ENCODE results near the gene EBF3. TPM values are rescaled to one million over a fixed set of nuclear protein-coding genes. Genes with fewer than 3 reads are reported as not detected.

Gene EBF3
- total RNA-seq, 2 experiments from 2014 or later = not detected

DNA sequence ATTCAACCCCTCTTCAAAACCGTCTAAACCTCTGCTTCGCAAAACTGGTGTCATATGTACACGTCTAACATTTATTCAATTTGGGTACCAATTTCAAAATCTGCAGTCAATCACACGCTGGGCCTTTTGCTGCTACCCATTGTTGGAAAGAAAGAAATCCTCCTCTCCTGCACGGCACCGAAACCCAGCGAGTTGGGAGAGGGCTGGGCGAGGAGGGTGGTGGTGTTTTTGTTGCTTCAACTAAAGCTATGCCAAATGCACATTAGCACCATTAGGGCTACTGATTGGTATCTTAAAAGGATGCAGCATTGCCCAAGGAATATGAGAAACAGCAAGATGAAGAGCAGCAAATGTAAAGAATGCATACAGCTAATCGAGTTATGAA, 7.8 kb downstream of the EBF3 start:
- peaks cover 10% of the 10 kb centered on the region for H3K4me1 ChIP-seq (ENCODE audit: insufficient read depth, low read length)
- no peaks in the 10 kb centered on the region for H3K36me3 Mint-ChIP-seq (ENCODE audit: low read depth)
- ATAC-seq (ENCODE audit: poor library complexity) (no peak), DNase-seq (no peak)
- no peak for TF ChIP-seq CTCF (IDR thresholded peaks at IDR 0.05)
- no peak overlapping the region for H3K4me3 ChIP-seq (ENCODE audit: low read length)
- no peaks in the 10 kb centered on the region for H3K9me3 Mint-ChIP-seq
- H3K27ac Mint-ChIP-seq = no peak overlapping the region
- no peak overlapping the region for H3K27ac ChIP-seq (ENCODE audit: low read depth in 1 of 2, low read length in 2 of 2)
- H3K36me3 ChIP-seq (ENCODE audit: insufficient read depth, low read length) = no peaks in the 10 kb centered on the region
- intact Hi-C loops (cut with DNase I, micrococcal nuclease) = loop anchor here in 1 of 2 experiments (10.0 kb wide), 1 partner anchor 159 kb away; the partner anchor contains the start of gene C10orf143
- ChIA-PET CTCF (interaction anchor here (1.7 to 2.3 kb wide), 2 partner anchors 15 to 153 kb away, joined by 4 to 5 read pairs; no protein-coding TSS in a partner anchor), POLR2A (no interaction called here)
- H3K9me3 ChIP-seq (ENCODE audit: control insufficient read depth in 1 of 2, insufficient read depth in 1 of 2, low read length in 2 of 2) = peaks cover 13 to 17% of the 10 kb centered on the region in 2 experiments
- no peak overlapping the region for H3K4me3 Mint-ChIP-seq
- peaks cover 84% of the 10 kb centered on the region for H3K27me3 Mint-ChIP-seq
- H3K27me3 ChIP-seq (ENCODE audit: control insufficient read depth in 1 of 2, insufficient read depth in 2 of 2, low read length in 2 of 2) = peaks cover 51 to 83% of the 10 kb centered on the region in 2 experiments
- H3K4me1 Mint-ChIP-seq (ENCODE audit: low read depth) = peaks cover 15% of the 10 kb centered on the region

DNA sequence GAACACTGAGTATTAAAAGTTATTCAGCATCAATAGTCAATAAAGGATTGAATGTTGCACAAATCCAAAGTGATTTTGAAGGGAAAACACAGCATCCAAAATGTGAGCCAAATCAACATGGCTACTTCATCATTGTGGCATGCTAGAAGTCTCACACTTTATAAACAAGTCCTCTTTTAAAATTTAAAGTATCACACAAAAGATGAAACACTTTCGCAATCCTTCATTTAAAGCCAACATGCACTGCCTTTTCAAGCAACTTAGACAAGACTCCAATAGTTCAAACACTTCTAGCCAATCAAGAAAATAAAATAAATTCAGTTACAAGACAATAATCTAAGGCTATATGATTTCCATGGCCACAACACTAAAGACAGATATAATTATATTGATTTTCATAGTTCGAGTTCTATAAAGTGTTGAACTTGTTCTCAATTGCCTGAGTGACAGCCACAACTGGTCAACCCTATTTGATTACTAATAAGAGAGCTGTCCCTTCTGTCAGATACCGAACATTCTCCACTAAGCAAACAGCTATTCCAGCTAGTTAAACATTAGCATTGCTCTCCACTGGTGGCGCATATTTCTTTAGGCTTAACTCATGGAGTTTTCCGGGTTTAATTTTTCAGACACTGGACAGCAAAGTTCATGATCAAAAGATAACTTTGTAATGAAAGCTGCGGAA, 8.3 kb downstream of the EBF3 start:
- ATAC-seq (ENCODE audit: poor library complexity) = no peak
- TF ChIP-seq CTCF (IDR thresholded peaks at IDR 0.05) = no peak
- H3K27ac ChIP-seq (ENCODE audit: low read depth in 1 of 2, low read length in 2 of 2) = no peak overlapping the region
- Mint-ChIP-seq H3K4me3 (no peak overlapping the region), H3K36me3 (ENCODE audit: low read depth) (no peaks in the 10 kb centered on the region), H3K9me3 (no peaks in the 10 kb centered on the region), H3K27ac (no peak overlapping the region), H3K4me1 (ENCODE audit: low read depth) (peaks cover 14% of the 10 kb centered on the region), H3K27me3 (peaks cover 84% of the 10 kb centered on the region)
- H3K36me3 ChIP-seq (ENCODE audit: insufficient read depth, low read length) = no peaks in the 10 kb centered on the region
- H3K27me3 ChIP-seq (ENCODE audit: control insufficient read depth in 1 of 2, insufficient read depth in 2 of 2, low read length in 2 of 2) = peaks cover 47 to 77% of the 10 kb centered on the region in 2 experiments
- ChIA-PET POLR2A (no interaction called here), CTCF (interaction anchor here (1.7 to 2.3 kb wide), 2 partner anchors 16 to 154 kb away, joined by 4 to 5 read pairs; no protein-coding TSS in a partner anchor)
- H3K4me3 ChIP-seq (ENCODE audit: low read length) = no peak overlapping the region
- intact Hi-C loops (cut with DNase I, micrococcal nuclease) = loop anchor here in 1 of 2 experiments (10.0 kb wide), 1 partner anchor 159 kb away; the partner anchor contains the start of gene C10orf143
- peaks cover 13 to 21% of the 10 kb centered on the region in 2 experiments for H3K9me3 ChIP-seq (ENCODE audit: control insufficient read depth in 1 of 2, insufficient read depth in 1 of 2, low read length in 2 of 2)
- DNase-seq = no peak
- H3K4me1 ChIP-seq (ENCODE audit: insufficient read depth, low read length) = peaks cover 10% of the 10 kb centered on the region

GRCh38 chr10:129954492-129955315, 9.4 kb downstream of the EBF3 start:
- Histone ChIP-seq H3K4me3 (ENCODE audit: low read length) (no peak overlapping the region), H3K27ac (ENCODE audit: low read depth in 1 of 2, low read length in 2 of 2) (no peak overlapping the region), H3K36me3 (ENCODE audit: insufficient read depth, low read length) (no peaks in the 10 kb centered on the region), H3K9me3 (ENCODE audit: control insufficient read depth in 1 of 2, insufficient read depth in 1 of 2, low read length in 2 of 2) (peaks cover 13 to 14% of the 10 kb centered on the region in 2 experiments), H3K4me1 (ENCODE audit: insufficient read depth, low read length) (peaks cover 10% of the 10 kb centered on the region), H3K27me3 (ENCODE audit: control insufficient read depth in 1 of 2, insufficient read depth in 2 of 2, low read length in 2 of 2) (peaks cover 38 to 67% of the 10 kb centered on the region in 2 experiments)
- ChIA-PET POLR2A (no interaction called here), CTCF (interaction anchor here (1.7 kb wide), 1 partner anchor 17 kb away, joined by 5 read pairs; no protein-coding TSS in a partner anchor)
- no peak for DNase-seq
- Mint-ChIP-seq H3K27ac (no peak overlapping the region), H3K27me3 (peaks cover 81% of the 10 kb centered on the region), H3K9me3 (no peaks in the 10 kb centered on the region), H3K36me3 (ENCODE audit: low read depth) (no peaks in the 10 kb centered on the region), H3K4me1 (ENCODE audit: low read depth) (peaks cover 7% of the 10 kb centered on the region), H3K4me3 (no peak overlapping the region)
- intact Hi-C loops (cut with DNase I, micrococcal nuclease) = loop anchor here in 1 of 2 experiments (10.0 kb wide), 1 partner anchor 160 kb away; the partner anchor contains the start of gene C10orf143
- no peak for TF ChIP-seq CTCF (IDR thresholded peaks at IDR 0.05)
- ATAC-seq (ENCODE audit: poor library complexity) = no peak
